Stimulated activated CD4-positive, alpha-beta T cell treated with anti-CD3 and anti-CD28 coated beads, Interleukin-4, amount 100 ng/mL, for 24 hours (primary cell): ENCODE data around the gene NID1.
"Not testable (repeated sequence)": the region's sequence is repeated elsewhere in the genome, so short reads cannot be mapped to it uniquely, and the experiment has no call there.

Experiments used
- DNase-seq: peaks from one replicate; pipeline ENCODE4 v3.0.0-alpha.2; 2020

NID1 gene

GRCh38 chr1:236023926-236024565, 40.8 kb downstream of the NID1 start:
- DNase-seq: no peak

GRCh38 chr1:236021424-236022135, 43.3 kb downstream of the NID1 start:
- DNase-seq: no peak

GRCh38 chr1:236020359-236021219, 44.3 kb downstream of the NID1 start:
- DNase-seq: no peak

- no peak for DNase-seq
Measured at GRCh38 chr1:236018885-236019453, 45.9 kb downstream of the NID1 start.

- no peak for DNase-seq
Measured at GRCh38 chr1:236016782-236017400, 48.0 kb downstream of the NID1 start.

GRCh38 chr1:236016083-236016482, 48.8 kb downstream of the NID1 start:
- no peak for DNase-seq

GRCh38 chr1:236015539-236015938, 49.4 kb downstream of the NID1 start:
- no peak for DNase-seq

- no peak for DNase-seq
Measured at GRCh38 chr1:236013330-236013729, 51.6 kb downstream of the NID1 start.

- no peak for DNase-seq
Measured at GRCh38 chr1:236011641-236012040, 53.2 kb downstream of the NID1 start.

GRCh38 chr1:236010443-236010842, 54.4 kb downstream of the NID1 start:
- DNase-seq: no peak

GRCh38 chr1:236009857-236010256, 55.0 kb downstream of the NID1 start:
- DNase-seq: no peak

- no peak for DNase-seq
Measured at GRCh38 chr1:236009191-236009590, 55.7 kb downstream of the NID1 start.

- DNase-seq: no peak
Measured at GRCh38 chr1:236007781-236008180, 57.1 kb downstream of the NID1 start.

- not testable (repeated sequence) for DNase-seq
Measured at GRCh38 chr1:236003058-236003457, 61.8 kb downstream of the NID1 start.

- DNase-seq: no peak
Measured at GRCh38 chr1:236002572-236002971, 62.3 kb downstream of the NID1 start.

GRCh38 chr1:236002025-236002390, 62.9 kb downstream of the NID1 start:
- DNase-seq: no peak

- no peak for DNase-seq
Measured at GRCh38 chr1:236000781-236001180, 64.1 kb downstream of the NID1 start.

GRCh38 chr1:235999259-235999925, 65.5 kb downstream of the NID1 start:
- peak; percentile 79 for DNase-seq

GRCh38 chr1:235998812-235999211, 66.1 kb downstream of the NID1 start:
- DNase-seq: peak; percentile 39

GRCh38 chr1:235997931-235998330, 67.0 kb downstream of the NID1 start:
- no peak for DNase-seq

GRCh38 chr1:235997049-235997448, 67.8 kb downstream of the NID1 start:
- no peak for DNase-seq

GRCh38 chr1:235996048-235996785, 68.7 kb downstream of the NID1 start:
- DNase-seq: no peak
